Stomach (tissue), 8 donors: ENCODE measurements around the gene GNB1L. TPM values are rescaled to one million over a fixed set of nuclear protein-coding genes. Genes with fewer than 3 reads are reported as not detected.

Experiments used
- polyA plus RNA-seq, 3 donors: library from polyadenylated mRNA; stranded (reverse); fragments of 200-250 nt; gene quantifications; one replicate each; pipeline ENCODE4 v1.2.3, GENCODE V29; 2013
- total RNA-seq, 5 donors: library from RNA; depleted of rRNA; stranded (reverse); fragments of >200 nt; gene quantifications; one replicate each; pipeline versions ENCODE4 v1.1.0 to v1.2.3, GENCODE V29; 2014 to 2016
- donor health status: healthy with polysubstance abuse.
- donor health status: Bipolar disorder and iron deficiency.
- donor health status: healthy.

GNB1L gene
- total and polyA plus RNA-seq, 8 donors, result 0.29 to 6.8 (median 3.1) TPM; not detected in 1

Other genes with a start within 250 kb of the GNB1L start
- gene SEPTIN5, start 140.4 kb downstream of the GNB1L start, total RNA-seq, result 10 to 100 TPM in 3 of 5 donors, 1 to 10 TPM in 2; 1.2 to 38.8 (median 13.9) TPM
- 10 to 100 TPM in 2 of 3 donors, 1 to 10 TPM in 1; 8.2 to 16.0 (median 11.1) TPM for gene SEPTIN5, start 140.4 kb downstream of the GNB1L start, polyA plus RNA-seq
- gene GP1BB, start 131.3 kb downstream of the GNB1L start, total RNA-seq, result 10 to 100 TPM in 1 of 5 donors, 1 to 10 TPM in 2, not detected in 2; 2.4 to 27.8 (median 9.3) TPM
- 10 to 100 TPM in 1 of 3 donors, 1 to 10 TPM in 2; 5.5 to 12.4 (median 8.0) TPM for gene GP1BB, start 131.3 kb downstream of the GNB1L start, polyA plus RNA-seq
- gene TBX1, start 94.1 kb downstream of the GNB1L start, total RNA-seq, result under 1 TPM in 2 of 5 donors, not detected in 3; 0.43 to 0.73 TPM
- gene TBX1, start 94.1 kb downstream of the GNB1L start, polyA plus RNA-seq, result 1 to 10 TPM in 1 of 3 donors, under 1 TPM in 1, not detected in 1; 0.62 to 1.1 TPM
- gene RTL10, start within 50 bp of the GNB1L start, total RNA-seq, result 10 to 100 TPM in 2 of 5 donors, 1 to 10 TPM in 3; 1.7 to 28.1 (median 8.7) TPM
- 10 to 100 TPM in 1 of 3 donors, 1 to 10 TPM in 2; 5.2 to 12.1 (median 5.8) TPM for gene RTL10, start within 50 bp of the GNB1L start, polyA plus RNA-seq
- gene COMT, start 86.9 kb upstream of the GNB1L start, total RNA-seq, result 100 to 1,000 TPM in 2 of 5 donors, 10 to 100 TPM in 3; 25.1 to 137 (median 87.9) TPM
- 100 to 1,000 TPM; 103 to 174 (median 103) TPM for gene COMT, start 86.9 kb upstream of the GNB1L start, polyA plus RNA-seq
- gene TXNRD2, start 86.9 kb upstream of the GNB1L start, total RNA-seq, result 10 to 100 TPM in 4 of 5 donors, 1 to 10 TPM in 1; 6.4 to 59.4 (median 25.3) TPM
- gene TXNRD2, start 86.9 kb upstream of the GNB1L start, polyA plus RNA-seq, result 10 to 100 TPM; 35.1 to 69.5 (median 57.7) TPM
- 10 to 100 TPM; 11.2 to 51.3 (median 27.8) TPM for gene ARVCF, start 161.9 kb upstream of the GNB1L start, total RNA-seq
- 10 to 100 TPM in 2 of 3 donors, 1 to 10 TPM in 1; 3.5 to 15.4 (median 10.2) TPM for gene ARVCF, start 161.9 kb upstream of the GNB1L start, polyA plus RNA-seq
- 10 to 100 TPM; 18.1 to 38.8 (median 27.2) TPM for gene TANGO2, start 166.2 kb upstream of the GNB1L start, total RNA-seq
- gene TANGO2, start 166.2 kb upstream of the GNB1L start, polyA plus RNA-seq, result 10 to 100 TPM; 13.8 to 37.7 (median 26.0) TPM
- 10 to 100 TPM; 25.1 to 55.4 (median 48.5) TPM for gene DGCR8, start 225.4 kb upstream of the GNB1L start, total RNA-seq
- 10 to 100 TPM in 1 of 3 donors, 1 to 10 TPM in 2; 7.8 to 13.8 (median 9.3) TPM for gene DGCR8, start 225.4 kb upstream of the GNB1L start, polyA plus RNA-seq